Lower leg skin (tissue), 4 donors: ENCODE data around the gene AGA. TPM values are rescaled to one million over a fixed set of nuclear protein-coding genes. Genes with fewer than 3 reads are reported as not detected.

Experiments
- DNase-seq, 2 donors: peaks; one replicate each; pipeline ENCODE4 v3.0.0-alpha.2; 2019; ENCODE audit warnings: low spot score in 2 of 2
- H3K4me3 ChIP-seq: fragments of 200-600 bp; sonication (generic); 2 replicates; pipeline ENCODE4 v1.5.1; 2017; ENCODE audit warnings: mild to moderate bottlenecking, low read depth; ENCODE audit not compliant: poor library complexity, severe bottlenecking
- CTCF ChIP-seq, 3 donors: fragments of 450-650 bp; IDR thresholded peaks; one replicate each; pipeline ENCODE4 v1.5.1; 2016; ENCODE audit warnings: antibody characterized with exemption in 3 of 3, mild to moderate bottlenecking in 3 of 3, moderate library complexity in 2 of 3
- POLR2A ChIP-seq, 2 donors: fragments of 450-650 bp; IDR thresholded peaks; one replicate each; pipeline ENCODE4 v1.6.1; 2016 to 2017; ENCODE audit warnings: antibody characterized with exemption in 2 of 2, mild to moderate bottlenecking in 1 of 2, moderate library complexity in 1 of 2
- WGBS, 2 donors: methylation state at CpG; one replicate each; pipeline ENCODE4 v1.1.5; 2018; 5-methylcytosine and 5-hydroxymethylcytosine counted together
- intact Hi-C: fragments of 100-400 bp; cut with DNase I; formaldehyde crosslinking; loops from one replicate; pipeline ENCODE4 v1.15.0; 2023; ENCODE audit warnings: low total_unique reads
- total RNA-seq, 4 donors: library from RNA; depleted of rRNA; stranded (reverse); fragments of >200 nt; gene quantifications; one replicate each; pipeline ENCODE4 v1.1.0, GENCODE V29; 2016

Gene AGA
- total RNA-seq, 4 donors from 2014 or later = 25.8 to 48.1 (median 30.9) TPM

GRCh38 chr4:177386278-177386815 is 55.9 kb downstream of the AGA start:
- 54 to 64% methylated on average over 5 of the region's 5 CpGs for WGBS, 2 donors
- no peak for TF ChIP-seq POLR2A (IDR thresholded peaks at IDR 0.05)
- no peak for TF ChIP-seq CTCF (IDR thresholded peaks at IDR 0.05)
- intact Hi-C loops = no loop called here

GRCh38 chr4:177385576-177386277 is 56.5 kb downstream of the AGA start:
- WGBS, 2 donors = 36 to 38% methylated on average over 2 of the region's 2 CpGs
- intact Hi-C loops = no loop called here
- no peak for TF ChIP-seq CTCF (IDR thresholded peaks at IDR 0.05)
- no peak for TF ChIP-seq POLR2A (IDR thresholded peaks at IDR 0.05)
- no peak overlapping the region for H3K4me3 ChIP-seq
- DNase-seq = no peak

More at GRCh38 chr4:177386278-177386815, 55.9 kb downstream of the AGA start:
- no peak for DNase-seq
- H3K4me3 ChIP-seq = no peak overlapping the region

- no peak for DNase-seq
- 82 to 88% methylated on average over 4 of the region's 4 CpGs for WGBS, 2 donors
- intact Hi-C loops = no loop called here
- H3K4me3 ChIP-seq = no peak overlapping the region
- no peak for TF ChIP-seq CTCF (IDR thresholded peaks at IDR 0.05)
- TF ChIP-seq POLR2A (IDR thresholded peaks at IDR 0.05) = no peak
Measured at GRCh38 chr4:177384856-177385397, 57.3 kb downstream of the AGA start.

GRCh38 chr4:177381762-177382310 is 60.4 kb downstream of the AGA start:
- TF ChIP-seq CTCF (IDR thresholded peaks at IDR 0.05) (no peak), POLR2A (IDR thresholded peaks at IDR 0.05) (no peak)

More at GRCh38 chr4:177381762-177382310, 60.4 kb downstream of the AGA start:
- DNase-seq = no peak
- no peak overlapping the region for H3K4me3 ChIP-seq
- WGBS, 2 donors = 90 to 94% methylated on average over 10 to 11 of the region's 13 CpGs
- intact Hi-C loops = no loop called here

Other genes starting within 250 kb of the AGA start
- 1 to 10 TPM in 3 of 4 donors, under 1 TPM in 1; 0.71 to 2.1 (median 1.9) TPM for gene NEIL3, start 132.6 kb downstream of the AGA start, total RNA-seq